Fibroblast of mammary gland (primary cell): ENCODE data around the gene IGSF22.

Source experiments
- DNase-seq: peaks from one replicate; pipeline ENCODE4 v3.0.0-alpha.2; 2010; ENCODE audit warnings: low read depth
- H3K4me3 ChIP-seq: 2 replicates; pipeline ENCODE4 v1.5.1; 2011; ENCODE audit warnings: low read depth, mild to moderate bottlenecking, low read length, moderate library complexity; ENCODE audit not compliant: control insufficient read depth
- CTCF ChIP-seq: conservative IDR thresholded peaks from 2 replicates; pipeline ENCODE4 v1.5.1; 2011; ENCODE audit warnings: low read depth, low read length, inconsistent platforms; ENCODE audit not compliant: control insufficient read depth, insufficient read depth

IGSF22 gene

DNA sequence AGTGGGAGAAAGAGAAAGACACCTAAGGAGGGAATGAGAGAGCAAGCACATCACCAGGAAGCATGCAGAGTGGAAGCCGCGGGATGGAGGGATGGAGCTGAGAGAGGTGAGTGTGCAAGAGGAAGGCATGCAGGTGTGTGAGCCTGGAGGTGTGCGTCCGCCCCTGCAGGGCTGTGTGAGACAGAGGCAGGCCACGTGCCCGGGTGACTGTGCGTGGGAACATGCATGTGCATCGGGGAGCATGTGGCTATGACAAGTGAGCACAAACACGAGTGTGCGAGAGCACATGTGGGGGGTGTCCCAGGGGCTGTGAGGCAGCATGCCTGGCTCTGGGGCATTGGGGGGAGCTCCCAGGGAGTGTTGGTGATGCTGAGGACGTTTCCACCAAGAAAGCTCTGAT is 35.8 kb upstream of the IGSF22 start:
- no peak for DNase-seq
- no peak for TF ChIP-seq CTCF
- H3K4me3 ChIP-seq: no peak overlapping the region

- DNase-seq: no peak
- TF ChIP-seq CTCF: no peak
- no peak overlapping the region for H3K4me3 ChIP-seq
These were observed 35.2 kb upstream of the IGSF22 start for GRCh38 chr11:18761144-18761543.

GRCh38 chr11:18757811-18758210 is 31.8 kb upstream of the IGSF22 start:
- TF ChIP-seq CTCF: no peak
- no peak overlapping the region for H3K4me3 ChIP-seq
- no peak for DNase-seq

DNA sequence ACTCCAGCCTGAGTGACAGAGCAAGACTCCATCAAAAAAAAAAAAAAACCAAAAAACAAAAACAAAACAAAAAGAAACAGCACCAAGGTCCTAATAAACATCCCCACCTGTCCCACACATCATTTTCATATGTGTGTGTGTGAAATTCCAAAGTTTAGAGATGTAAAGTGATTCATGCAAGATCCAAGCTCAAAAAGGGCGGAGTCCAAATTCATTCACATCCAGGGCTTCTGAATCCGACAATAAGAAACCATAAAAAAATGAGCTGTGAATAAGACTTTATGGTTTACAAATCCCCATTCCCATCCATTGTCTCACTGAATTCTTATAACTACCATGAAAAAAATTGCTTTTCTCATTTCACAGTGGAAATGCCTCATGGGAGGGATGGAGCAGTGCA is 30.9 kb upstream of the IGSF22 start:
- no peak overlapping the region for H3K4me3 ChIP-seq
- no peak for DNase-seq
- TF ChIP-seq CTCF: no peak

DNA sequence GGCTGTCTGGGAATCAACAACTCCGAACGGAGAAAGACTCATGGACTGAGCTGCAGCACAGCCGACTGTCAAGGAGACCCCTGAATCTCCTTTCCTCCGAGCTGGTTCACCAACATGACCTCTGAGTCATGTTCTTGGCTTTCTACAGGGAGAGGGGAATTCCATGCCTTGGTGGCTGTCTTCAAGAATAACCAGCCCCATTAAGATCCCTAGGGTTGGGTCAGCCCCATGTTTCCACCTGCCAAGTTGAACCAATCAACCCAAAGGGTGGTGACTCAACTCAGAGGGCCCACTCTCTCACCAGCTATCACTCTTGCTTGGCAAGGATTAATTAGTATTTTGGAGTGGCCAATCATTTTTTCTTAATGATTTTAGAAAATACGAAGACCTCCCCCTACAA is 28.3 kb upstream of the IGSF22 start:
- no peak overlapping the region for H3K4me3 ChIP-seq
- no peak for DNase-seq
- no peak for TF ChIP-seq CTCF

DNA sequence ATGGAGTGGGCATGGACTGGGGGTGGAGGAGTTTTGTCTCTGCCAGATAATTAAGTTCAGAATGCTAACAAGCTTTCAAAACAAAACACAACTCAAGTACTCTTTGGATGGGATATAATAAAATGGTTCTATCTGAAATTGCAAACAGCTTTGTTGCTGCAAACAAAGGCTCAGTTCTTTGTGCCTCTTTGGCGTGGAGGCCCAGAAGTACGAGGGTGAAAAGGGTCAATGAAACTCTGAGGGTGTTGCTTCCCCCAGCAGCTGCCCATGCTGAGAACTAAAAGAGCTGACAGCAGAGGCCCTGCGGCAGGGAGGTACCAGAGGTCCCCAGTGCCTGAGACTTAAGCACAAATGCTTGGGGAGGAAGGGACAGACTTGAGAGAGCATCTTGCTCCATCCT is 26.5 kb upstream of the IGSF22 start:
- DNase-seq: no peak
- no peak overlapping the region for H3K4me3 ChIP-seq
- TF ChIP-seq CTCF: no peak

GRCh38 chr11:18750944-18751343 is 25.0 kb upstream of the IGSF22 start:
- TF ChIP-seq CTCF: no peak
- DNase-seq: no peak
- no peak overlapping the region for H3K4me3 ChIP-seq
